Fibroblast of the aortic adventitia (primary cell): ENCODE measurements around the gene MTMR1. TPM values are rescaled to one million over a fixed set of nuclear protein-coding genes. Genes with fewer than 3 reads are reported as not detected.

Experiments
- DNase-seq: peaks from one replicate; pipeline ENCODE4 v3.0.0-alpha.2; 2010; ENCODE audit warnings: low read depth
- H3K4me3 ChIP-seq: 2 replicates; pipeline ENCODE4 v1.5.1; 2011; ENCODE audit warnings: low read depth, mild to moderate bottlenecking, control low read depth, low read length, moderate library complexity
- CTCF ChIP-seq: IDR thresholded peaks from 2 replicates; pipeline ENCODE4 v1.5.1; 2011; ENCODE audit warnings: mild to moderate bottlenecking, low read length, control low read depth, inconsistent platforms; ENCODE audit not compliant: insufficient read depth
- total RNA-seq: library from RNA; depleted of rRNA; stranded (reverse); fragments of >200 nt; gene quantifications from 2 replicates; pipeline ENCODE4 v1.2.3, GENCODE V29; 2012; ENCODE audit warnings: low replicate concordance

Gene MTMR1
- total RNA-seq, 1 donor, result 21.6 TPM

DNA sequence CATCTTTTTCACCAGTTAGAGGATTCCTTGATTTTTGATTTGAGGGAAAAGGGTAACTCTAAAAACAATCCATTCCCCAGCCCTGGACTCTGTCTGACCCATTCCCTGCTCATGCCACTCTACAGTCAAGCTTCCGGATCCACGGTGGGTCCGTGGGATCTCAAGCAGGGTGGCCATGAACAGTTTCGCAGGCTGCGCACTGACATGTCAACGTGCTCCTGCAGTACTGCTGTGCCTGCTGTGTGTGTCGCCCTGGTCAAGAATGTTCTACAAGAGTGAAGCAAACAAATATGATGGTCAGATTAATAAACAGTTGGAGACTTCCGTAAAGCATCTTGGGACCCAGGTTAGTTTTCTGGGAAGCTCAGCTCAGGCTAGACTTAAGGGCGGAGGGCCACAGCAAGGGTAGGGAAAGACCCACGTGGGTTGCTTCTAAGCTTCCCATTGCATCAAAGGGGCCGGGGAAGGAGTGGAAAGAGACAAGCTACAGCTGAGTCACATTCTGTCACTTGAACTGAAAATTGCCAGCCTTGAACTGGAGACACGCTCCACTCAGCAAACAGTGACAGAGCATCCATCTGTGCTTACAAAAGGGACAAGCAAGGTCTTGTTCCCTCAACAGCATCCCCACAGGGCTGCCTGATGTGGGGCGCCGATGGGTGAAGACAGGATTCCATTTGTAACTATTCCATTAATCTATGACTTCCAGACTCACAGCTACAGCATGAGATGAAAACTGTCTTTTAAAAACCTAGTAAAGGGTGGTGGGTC lies 81.8 kb downstream of the MTMR1 start:
- H3K4me3 ChIP-seq, result no peak overlapping the region
- no peak for TF ChIP-seq CTCF

GRCh38 chrX:150775569-150776350 lies 82.6 kb downstream of the MTMR1 start:
- DNase-seq, result no peak
- H3K4me3 ChIP-seq, result no peak overlapping the region
- no peak for TF ChIP-seq CTCF

More for the DNA sequence above, 81.8 kb downstream of the MTMR1 start:
- no peak for DNase-seq

DNA sequence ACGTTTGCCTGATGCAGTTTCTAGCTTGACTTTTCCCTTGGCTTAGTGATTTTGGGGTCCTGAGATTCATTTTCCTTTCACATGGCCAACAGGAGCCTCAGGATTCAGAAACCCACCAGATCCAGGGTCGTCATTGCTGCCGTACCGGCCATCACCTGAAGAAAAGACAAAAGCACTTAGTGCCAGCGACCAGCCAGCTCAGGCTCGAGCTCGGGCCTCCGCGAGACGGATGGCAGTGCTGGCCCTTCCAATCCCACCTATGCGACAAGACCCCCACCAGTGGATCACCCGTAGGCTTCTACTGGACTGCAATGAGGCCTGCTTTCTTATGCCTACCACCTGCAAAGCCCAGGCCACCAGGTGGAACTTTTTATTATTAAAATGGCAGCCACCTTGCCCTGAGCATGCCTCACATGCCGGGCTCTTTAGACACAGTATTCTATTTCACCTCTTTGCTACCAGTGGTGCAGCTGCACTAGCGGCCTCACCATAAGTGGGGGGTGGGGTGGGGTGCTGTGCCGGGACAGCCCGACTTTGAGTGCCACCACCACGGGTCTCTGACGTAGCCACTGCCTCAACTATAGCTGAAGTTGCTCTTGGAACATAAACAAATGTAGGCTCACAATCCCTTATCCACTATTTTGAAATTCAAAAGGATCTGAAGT lies 84.3 kb downstream of the MTMR1 start:
- no peak for DNase-seq
- H3K4me3 ChIP-seq, result no peak overlapping the region
- no peak for TF ChIP-seq CTCF

GRCh38 chrX:150779385-150779784 lies 86.2 kb downstream of the MTMR1 start:
- no peak overlapping the region for H3K4me3 ChIP-seq
- no peak for TF ChIP-seq CTCF
- no peak for DNase-seq

DNA sequence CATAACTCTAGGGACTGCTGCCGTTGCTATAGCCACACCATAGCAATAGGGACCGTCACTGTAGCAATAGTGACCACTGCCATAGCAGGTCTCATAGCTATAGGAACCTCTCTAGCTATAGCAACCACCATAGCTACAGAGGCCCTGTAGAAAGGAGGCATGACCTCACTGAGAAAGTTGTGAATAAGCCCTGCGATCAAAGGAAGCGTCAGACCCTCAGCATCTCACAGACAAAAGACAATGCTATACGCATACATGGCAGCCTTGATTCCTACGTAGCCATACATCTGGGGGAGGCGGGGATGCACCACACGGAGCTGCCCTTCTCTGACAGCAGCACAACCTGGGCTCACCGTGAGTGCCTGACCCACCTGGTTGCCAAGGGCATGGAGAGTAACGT lies 88.5 kb downstream of the MTMR1 start:
- no peak for TF ChIP-seq CTCF
- DNase-seq, result no peak

DNA sequence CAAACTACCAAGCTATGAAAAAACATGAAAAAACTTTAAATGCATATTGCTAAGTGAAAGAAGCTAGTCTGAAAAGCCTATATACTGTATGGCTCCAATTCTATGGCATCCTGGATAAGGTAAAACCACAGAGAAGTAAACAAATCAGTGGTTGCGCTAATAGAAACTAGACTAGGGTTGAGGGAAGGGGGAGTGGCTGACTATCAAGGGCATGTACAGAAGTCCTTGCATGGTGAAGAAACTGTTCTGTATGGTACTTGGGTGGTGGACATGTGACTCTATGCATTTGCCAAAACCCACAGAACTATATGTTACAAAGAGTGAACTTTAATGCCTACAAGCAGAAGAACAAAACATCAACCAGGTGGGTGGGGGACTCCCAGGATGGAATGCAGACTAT lies 96.8 kb downstream of the MTMR1 start:
- no peak overlapping the region for H3K4me3 ChIP-seq
- TF ChIP-seq CTCF, result no peak
- no peak for DNase-seq

More for the DNA sequence above, 88.5 kb downstream of the MTMR1 start:
- H3K4me3 ChIP-seq, result no peak overlapping the region
